Measurements from ENCODE around the gene UNC13D.
A peak's percentile ranks its signal among the peaks of the same experiment; 100 is the strongest.
"Not testable (repeated sequence)": the region's sequence is repeated elsewhere in the genome, so short reads cannot be mapped to it uniquely, and the experiment has no call there.

Gene UNC13D

GRCh38 chr17:75791254-75791653 is 53.0 kb downstream of the UNC13D start:
- DNase-seq: no peak

GRCh38 chr17:75785016-75785890 is 59.0 kb downstream of the UNC13D start:
- peak; percentile 92 for DNase-seq

DNA sequence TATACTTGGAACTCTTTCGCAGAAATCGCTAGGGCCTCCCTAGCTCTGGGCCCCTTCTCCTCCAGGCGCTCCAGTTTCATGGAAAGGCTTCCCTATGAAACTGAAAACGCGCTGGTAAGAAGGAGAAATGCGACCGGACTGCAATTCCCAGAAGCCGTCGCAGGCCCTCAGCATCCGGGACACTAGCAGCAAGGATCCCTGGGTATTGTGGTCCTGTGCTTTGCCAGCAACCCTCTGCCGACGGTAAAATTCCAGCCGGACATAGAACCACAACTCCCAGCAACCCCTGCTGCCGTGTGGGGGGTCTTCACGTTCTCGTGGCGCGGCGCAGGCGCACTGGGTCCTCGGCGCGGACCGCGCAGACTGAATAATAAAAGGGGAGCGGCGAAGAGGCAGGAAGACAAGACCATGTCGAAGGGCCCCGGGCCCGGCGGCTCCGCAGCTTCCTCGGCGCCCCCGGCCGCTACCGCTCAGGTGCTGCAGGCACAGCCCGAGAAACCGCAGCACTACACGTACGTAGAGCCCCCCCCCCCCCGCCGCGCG is 59.7 kb downstream of the UNC13D start, which contains the start of gene UNK:
Gene UNK, plus strand, starts transcription at position 334 of the 543 bp plus-strand sequence. Its CDS starts 75 bp downstream, at position 409.
- DNase-seq: peak; percentile 100

GRCh38 chr17:75783803-75784472 is 60.3 kb downstream of the UNC13D start:
- no peak for DNase-seq

- peak; percentile 60 for DNase-seq
Measured at GRCh38 chr17:75783069-75783783, 61.0 kb downstream of the UNC13D start.

- no peak for DNase-seq
Measured at GRCh38 chr17:75779987-75780889, 64.0 kb downstream of the UNC13D start.

DNA sequence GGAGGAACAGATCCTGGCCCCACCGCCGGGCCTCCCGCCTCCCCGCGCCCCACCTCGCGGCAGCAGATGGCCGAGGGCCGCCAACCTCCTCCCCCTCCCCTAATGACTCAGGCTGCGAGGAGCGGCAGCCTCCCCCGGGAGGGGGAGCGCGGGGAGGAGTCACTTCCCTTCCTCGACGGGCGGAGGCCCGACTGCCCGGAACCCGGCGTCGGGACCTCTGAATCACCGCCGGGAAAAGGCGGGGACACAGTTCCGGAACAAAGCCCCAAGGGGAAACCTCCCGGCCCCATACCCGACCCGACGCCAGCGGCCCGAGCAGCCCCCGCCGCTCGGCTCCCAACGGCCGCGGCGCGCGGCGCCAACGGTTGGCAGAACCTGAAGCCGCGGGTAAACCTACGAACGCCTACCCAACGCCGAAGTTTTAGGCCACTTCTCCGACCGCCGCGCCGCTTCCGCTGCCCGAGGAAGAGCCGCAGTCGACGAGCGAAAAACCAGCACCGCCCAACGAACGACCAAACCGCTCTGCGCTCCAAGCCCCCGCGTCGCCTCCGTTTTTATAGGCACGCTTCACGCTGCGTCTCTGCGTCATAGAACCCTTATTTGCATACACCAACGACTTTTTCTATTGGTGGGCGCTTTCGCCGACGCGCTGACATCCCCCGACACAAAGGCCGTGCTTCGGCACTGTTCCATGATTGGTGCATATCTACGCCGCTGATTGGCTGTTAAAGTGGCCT is 64.8 kb downstream of the UNC13D start:
- peak; percentile 100 for DNase-seq

- DNase-seq: no peak
Measured at GRCh38 chr17:75778861-75779249, 65.3 kb downstream of the UNC13D start.

DNA sequence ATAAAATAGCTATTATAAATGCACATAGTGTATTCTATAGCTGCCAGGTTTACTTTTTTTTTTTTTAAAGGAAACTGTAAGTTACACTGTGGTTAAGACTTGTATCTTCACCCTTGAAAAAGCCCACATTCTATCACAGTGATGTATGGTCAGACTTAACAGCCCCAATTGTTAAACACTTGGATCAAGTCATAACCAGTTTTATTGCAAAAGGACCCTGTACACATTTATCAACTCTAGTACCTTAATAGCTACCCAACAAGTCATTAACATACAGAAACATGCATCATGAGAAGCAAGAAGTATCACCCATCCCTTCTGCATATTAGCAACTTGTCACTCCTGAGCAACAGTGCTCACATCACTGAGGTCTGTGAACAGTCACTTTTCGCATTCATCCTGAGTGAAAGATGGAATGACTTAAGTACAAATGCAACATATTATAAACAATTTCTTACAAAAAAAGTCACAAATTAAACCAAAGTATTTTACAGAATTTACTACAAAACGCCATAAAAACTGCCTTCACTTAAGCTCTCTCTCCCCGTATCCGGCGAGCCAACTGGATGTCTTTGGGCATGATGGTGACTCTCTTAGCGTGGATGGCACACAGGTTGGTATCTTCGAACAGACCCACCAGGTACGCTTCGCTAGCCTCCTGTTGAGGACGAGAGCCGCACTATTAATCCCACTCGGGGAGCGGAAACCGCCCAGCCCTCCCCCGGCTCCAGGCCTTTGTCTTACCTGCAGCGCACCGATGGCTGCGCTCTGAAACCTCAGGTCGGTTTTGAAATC is 65.9 kb downstream of the UNC13D start:
- DNase-seq: not testable (repeated sequence)

DNA sequence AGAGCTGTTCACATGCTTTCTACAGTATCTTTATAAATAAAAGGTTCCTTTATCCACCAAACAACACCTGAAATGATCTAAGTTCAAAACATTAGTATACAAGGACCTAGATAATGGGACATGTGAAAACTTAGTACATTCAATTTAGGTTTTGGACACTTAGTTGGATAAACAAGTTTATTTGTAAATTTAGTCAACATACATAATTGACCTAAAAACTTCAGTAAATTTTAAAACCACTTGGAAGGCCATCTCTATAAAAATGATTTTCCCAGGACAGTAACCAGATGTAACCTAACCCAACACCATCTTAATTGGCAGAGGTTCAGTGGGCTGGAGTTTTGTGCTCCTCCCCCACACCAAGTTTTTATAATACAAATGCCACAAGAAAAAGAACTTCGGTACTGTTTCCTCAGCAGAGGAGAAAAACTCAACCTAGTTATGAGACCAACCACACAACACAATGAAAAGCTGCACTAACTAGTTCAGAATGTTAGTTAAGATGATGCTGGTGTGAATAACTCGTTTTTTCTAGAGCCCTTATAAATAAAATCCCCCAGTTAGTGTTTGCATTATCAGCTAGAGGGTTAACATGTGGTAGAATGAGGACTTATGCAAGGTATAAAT is 66.8 kb downstream of the UNC13D start:
- no peak for DNase-seq
